Stimulated activated CD4-positive, alpha-beta T cell treated with anti-CD3 and anti-CD28 coated beads, Interleukin-1b, Interleukin-23, amount 100 ng/mL, for 1 hour (primary cell): Measurements from ENCODE around the gene LAMB4.

ENCODE experiments used
- DNase-seq, 2 donors: peaks; one replicate each; pipeline ENCODE4 v3.0.0-alpha.2; 2020; ENCODE audit warnings: low read depth in 2 of 2

The LAMB4 gene, protein sequence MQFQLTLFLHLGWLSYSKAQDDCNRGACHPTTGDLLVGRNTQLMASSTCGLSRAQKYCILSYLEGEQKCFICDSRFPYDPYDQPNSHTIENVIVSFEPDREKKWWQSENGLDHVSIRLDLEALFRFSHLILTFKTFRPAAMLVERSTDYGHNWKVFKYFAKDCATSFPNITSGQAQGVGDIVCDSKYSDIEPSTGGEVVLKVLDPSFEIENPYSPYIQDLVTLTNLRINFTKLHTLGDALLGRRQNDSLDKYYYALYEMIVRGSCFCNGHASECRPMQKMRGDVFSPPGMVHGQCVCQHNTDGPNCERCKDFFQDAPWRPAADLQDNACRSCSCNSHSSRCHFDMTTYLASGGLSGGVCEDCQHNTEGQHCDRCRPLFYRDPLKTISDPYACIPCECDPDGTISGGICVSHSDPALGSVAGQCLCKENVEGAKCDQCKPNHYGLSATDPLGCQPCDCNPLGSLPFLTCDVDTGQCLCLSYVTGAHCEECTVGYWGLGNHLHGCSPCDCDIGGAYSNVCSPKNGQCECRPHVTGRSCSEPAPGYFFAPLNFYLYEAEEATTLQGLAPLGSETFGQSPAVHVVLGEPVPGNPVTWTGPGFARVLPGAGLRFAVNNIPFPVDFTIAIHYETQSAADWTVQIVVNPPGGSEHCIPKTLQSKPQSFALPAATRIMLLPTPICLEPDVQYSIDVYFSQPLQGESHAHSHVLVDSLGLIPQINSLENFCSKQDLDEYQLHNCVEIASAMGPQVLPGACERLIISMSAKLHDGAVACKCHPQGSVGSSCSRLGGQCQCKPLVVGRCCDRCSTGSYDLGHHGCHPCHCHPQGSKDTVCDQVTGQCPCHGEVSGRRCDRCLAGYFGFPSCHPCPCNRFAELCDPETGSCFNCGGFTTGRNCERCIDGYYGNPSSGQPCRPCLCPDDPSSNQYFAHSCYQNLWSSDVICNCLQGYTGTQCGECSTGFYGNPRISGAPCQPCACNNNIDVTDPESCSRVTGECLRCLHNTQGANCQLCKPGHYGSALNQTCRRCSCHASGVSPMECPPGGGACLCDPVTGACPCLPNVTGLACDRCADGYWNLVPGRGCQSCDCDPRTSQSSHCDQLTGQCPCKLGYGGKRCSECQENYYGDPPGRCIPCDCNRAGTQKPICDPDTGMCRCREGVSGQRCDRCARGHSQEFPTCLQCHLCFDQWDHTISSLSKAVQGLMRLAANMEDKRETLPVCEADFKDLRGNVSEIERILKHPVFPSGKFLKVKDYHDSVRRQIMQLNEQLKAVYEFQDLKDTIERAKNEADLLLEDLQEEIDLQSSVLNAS (N-terminal part only)

DNA sequence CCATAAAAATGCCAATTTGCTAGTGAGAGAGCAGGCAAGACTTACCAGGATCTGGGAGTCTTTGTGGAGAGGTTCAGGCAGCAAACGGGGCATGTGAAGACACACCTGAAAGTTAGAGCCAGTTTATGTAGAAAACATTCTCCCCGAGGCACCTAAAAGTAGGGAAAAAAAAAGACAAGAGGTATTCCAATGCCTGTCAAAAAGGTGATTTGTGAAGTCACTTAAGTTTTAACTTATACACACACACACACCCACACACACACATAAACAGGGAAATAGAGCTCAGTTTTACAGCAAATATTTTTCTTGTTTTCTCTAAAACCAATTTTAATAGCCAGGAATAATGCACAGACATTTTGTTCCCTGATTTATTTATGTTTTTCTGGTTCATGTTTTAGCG, at the start of gene LAMB4:
TSS of gene LAMB4 (minus strand) at position 101 of the 400 bp plus-strand sequence. CDS start 7,197 bp downstream, outside the sequence.
- no peak for DNase-seq

DNA sequence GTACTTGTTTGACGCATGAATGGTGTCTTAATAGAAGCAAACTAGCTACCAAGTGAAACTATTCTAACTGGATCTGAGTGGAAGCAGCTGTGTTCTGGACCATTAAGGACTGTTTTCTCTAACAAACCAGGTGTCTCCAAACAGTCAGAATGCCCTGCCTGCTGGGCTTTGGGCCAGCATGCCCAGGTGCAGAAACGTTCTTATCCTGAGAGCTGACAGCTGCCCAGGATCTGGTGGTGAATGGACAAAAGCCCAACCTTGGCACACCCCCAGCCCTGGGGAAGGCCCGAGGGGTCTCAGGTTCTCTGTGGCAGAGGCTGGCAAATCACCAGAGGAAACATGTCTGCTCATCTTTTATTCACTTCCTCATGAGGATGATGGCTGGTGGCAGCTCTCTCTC, 48.2 kb upstream of the LAMB4 start:
- DNase-seq, result no peak

DNA sequence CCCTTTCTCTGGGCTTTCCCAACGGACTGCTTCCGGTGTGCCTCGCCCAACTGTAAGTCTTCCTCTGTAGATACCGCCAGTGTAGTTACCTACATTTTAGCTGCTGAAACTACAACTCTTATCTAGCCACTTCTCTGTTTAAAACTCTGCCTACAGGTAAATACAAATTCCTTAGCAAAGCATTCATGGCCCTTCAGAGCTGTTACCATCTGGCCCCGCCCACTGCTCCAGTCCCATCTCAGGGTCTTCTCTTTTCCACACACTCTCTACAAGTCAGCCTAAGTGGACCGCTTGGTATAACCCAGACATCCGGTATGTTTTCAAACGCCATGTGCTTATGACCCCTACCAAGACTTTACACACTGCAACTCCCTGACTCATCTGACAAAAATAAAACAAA, 41.0 kb upstream of the LAMB4 start:
- no peak for DNase-seq

DNA sequence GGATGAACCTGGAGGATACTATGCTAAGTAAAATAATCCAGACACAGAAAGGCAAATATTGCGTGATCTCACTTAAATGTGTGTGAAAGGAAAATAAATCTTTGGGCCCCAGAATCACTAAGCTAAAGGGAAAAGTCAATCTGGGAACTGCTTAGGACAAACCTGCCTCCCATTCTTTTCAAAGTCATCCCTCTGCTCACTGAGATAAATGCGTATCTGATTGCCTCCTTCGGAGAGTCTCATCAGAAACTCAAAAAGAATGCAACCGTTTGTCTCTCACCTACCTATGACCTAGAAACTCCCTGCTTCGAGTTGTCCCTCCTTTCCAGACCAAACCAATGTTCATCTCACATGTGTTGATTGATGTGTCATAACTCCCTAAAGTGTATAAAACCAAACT, 40.1 kb upstream of the LAMB4 start:
- no peak for DNase-seq

DNA sequence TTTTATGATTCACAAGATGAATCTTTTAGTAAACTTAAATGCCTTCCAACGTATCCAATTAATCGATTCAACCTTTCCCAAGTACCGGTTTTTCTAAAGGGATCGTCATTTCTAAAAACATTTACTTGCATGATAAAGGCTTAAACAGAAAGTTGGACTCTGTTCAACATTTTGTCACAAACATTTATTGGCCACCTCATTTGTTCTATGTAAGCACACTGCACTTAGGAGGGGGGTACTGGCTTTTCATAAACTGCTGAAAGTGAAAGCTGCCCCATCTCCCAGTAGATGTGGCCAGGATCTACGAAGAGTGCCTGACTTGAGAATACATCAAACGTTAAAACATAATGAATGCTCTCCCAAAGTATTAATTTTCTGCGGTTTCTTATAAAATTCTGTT, 37.3 kb upstream of the LAMB4 start:
- no peak for DNase-seq

DNA sequence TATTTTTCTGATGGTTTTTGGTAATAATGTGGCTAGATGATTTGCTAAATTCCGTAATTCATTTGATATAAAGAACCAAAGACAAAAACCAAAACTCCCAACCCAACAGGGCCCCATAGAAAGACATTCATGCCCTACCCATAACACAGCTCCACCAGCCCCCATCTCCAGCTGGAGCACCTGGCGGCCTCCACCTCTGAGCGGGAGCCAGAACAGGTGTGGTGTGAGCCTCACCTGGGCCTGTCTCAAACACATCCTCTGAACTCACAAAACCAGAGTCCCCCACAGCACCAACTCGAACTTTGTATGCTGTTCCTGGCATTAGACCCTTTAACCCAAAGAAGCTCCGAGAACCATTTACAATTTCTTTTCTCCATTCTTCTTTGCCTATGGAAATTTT, 36.5 kb upstream of the LAMB4 start:
- DNase-seq, result no peak

DNA sequence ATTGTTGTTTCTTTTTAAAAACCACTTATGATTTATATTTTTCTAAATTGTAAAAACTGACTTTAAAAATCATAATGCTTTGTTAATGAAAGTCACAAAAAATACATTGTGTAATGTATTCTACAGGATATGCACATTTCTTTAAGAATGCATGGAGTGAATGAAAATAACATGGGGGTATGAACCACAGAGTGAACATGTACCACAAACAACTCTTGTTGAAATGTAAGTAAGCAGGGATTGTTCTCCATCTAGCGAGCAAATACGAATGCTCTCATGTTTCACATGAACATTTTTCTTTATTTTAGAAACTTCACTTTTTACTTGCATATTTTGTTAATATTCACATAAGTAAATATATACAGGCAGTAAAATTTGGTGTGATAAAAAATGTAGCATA, 35.6 kb upstream of the LAMB4 start:
- DNase-seq, result no peak

DNA sequence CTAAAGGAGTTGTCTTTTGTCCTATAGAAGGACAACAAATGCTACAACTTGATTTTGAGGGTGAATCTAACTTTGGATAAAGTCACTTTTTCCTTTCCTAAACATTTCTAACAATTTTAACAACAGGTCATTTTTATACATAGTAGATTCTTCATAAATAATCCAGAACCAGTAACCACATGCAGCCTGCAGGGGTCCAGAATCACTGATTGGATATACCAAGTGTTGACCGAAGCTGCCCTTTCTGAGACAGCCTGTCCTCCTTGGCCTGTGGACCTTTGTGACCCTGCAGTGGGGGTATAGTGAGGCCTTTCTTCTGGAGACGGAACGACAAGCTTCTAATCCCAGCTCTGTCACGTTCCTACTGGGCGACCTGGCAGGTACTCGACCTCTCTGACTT, 34.8 kb upstream of the LAMB4 start:
- no peak for DNase-seq

DNA sequence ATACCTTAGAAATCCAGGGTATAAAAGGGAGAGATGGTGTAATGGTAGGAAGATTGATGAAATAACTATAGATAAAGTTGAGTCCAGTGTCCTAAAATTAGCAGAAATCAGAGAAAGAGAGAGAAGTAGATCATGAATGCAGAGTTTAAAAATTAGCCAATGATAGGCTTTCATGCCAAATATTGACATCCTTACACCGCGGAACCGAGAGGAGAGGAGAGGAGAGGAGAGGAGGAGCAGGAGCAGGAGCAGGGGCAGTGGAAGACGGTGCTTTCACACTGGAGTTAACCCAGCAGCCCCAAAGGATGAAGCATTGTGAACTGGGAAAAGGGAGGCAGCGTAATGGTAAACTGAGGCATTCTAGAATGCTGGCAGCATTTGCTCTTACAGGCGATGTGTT, 34.2 kb upstream of the LAMB4 start:
- DNase-seq, result no peak

DNA sequence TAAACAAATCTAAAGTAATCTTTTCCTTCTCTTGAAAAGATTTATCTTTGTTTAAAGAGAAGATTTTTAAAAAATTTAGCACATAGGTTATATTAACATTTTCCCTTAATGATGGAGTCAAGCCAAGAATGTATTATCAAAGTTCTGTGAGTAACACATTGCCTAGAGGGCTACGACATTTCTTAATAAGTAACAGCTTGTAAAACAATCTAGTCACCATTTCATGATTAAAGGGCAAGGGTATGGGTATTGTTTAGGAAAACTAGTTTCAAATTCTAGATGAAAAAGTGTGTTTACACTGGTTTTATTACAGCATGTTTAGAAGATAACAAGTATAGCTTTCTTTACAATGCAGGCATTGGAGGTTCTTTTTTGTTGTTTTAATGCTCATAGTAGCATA, 28.6 kb upstream of the LAMB4 start:
- no peak for DNase-seq

DNA sequence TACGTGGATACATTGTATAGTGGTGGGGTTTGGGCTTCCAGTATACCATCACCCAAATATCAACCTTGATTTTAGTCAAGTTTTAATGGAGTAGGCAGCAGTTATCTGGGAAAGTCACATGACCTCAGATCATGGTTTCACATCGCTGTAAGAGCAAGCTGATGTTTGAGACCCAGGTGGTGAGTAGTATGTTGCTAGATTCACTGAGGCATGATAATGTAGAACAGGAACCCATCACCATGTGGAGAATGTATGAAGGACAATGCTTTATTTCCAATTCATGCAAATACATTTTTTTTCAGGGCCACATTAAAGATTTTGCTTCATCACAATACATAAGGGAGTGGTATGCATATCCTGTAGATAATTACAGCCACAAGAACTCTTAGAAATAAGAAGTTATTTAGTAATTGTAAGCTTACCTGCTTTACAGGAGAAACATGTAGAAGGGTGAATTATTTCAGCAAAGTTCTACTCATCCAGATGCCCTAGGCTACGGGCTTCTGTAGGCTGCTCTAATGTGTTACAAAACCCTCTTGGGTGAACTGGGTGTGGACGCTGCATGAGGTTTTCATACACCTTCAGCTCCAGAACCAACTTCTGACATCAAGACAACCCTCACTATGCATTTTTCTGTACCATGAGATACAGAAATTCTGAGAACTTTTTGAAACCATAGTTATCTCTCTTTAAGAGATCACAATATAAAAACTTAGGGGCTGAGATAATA, 27.6 kb upstream of the LAMB4 start:
- DNase-seq, result no peak

DNA sequence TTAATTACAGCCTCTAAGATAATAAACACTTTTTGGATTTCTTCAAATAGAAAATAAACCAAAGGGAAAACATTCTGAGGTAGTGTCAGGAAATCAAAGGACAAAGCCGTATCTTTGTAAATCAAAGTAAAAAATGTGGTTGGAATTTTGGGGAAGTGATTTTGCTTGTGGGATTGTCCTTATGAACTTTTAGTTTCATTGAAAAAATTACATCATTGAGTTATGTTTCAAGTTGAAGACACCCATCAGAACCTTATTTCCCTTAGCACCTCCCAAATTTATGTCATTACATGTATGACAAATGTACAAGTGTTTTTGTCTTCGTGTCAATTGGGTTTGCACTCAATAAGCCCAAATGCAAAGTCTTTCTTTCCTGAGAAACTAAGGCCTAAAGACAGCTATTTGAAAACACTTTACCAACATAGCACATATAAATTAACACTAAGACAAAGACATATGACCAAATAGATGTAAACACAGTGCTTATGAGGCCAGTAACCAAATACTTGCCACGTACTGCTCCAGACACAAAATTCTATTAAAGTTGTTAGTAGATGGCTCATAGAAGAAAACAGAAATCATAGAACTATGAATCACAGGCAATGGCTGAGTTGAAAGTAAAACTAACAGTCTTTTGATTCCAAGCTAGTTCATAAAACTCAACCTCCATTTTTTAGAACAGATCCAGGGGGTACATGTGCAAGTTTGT, 26.9 kb upstream of the LAMB4 start:
- no peak for DNase-seq

DNA sequence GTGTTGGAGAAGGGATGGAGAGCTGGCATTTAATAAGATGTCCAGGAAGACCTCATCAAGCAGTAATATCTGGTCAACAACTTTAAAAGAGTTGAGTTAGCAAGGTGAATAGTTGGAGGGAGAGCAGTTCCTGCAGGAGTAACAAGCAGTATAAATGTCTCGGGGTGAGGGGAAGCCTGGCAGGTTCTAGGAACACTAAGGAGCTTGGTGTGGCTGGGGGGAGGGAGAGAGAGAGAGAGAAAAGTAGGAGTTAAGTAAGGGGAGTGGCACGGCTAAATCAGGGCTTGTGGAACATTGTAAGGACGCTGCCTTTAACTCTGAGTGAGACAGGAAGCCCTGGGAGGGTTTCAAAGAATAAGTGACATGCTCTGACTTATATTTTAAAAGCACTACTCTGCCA, 22.0 kb upstream of the LAMB4 start:
- DNase-seq, result no peak

DNA sequence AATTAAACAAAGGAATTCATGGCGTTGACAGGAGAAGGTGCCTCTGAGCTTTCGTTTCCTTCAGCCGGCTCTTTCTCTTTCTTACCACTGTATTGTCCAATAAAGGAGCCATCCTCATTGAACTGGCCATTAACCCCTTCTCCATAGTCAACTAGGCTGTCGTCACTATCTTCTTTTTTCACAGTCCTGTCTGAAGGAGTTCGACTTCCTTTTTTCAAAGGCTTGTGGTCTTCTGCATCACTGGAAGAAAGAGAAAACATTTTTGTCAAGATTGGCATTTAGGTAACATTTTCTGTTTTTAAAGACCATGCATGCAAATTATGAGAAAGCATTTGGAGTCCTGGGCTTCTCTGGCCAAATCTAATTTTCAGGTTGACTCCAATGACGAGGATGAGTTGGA, 19.7 kb upstream of the LAMB4 start:
- no peak for DNase-seq

DNA sequence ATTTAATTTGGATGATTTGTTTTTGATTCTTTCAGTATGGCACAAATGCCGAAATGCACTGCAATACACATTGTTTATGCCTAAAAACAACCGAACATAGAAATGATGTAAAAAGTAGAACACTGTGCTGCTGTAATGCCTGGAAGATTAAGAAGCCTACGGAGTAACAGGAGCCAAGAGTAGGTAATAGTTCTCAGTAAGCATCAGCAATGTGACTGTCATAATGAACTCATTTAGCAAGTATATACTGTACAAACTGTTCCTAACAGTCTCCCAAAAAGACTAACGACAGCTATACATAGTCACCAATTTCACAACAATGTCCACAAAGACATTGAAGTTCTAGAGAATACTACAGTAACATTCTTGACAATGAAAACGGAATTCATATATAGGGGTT, 19.0 kb upstream of the LAMB4 start:
- no peak for DNase-seq

DNA sequence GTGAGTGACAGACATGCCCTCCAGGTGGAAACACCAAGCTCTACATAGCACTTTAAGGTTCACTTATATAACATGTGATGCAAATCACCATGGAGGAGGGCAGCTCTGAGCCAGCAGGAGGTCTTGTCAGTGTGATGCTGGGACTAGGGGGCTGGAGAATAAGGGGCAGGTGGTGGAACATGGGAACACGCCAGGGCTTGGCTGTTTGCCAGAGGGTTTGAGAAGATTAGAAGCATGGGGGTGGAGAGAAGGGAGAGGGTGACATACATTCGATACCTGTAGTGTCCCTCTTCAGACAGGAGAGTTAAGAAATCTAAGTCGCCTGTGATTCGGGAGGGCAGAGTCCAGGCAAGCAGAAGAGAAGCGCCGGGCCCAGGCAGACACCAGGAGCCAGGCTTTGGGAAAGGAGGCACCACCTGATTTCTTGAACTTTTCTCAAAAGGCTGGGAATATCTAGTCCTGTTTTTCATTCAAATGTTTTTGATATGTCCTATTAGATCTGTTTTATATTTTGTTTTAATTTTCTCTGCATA, 16.9 kb upstream of the LAMB4 start:
- DNase-seq, result no peak

DNA sequence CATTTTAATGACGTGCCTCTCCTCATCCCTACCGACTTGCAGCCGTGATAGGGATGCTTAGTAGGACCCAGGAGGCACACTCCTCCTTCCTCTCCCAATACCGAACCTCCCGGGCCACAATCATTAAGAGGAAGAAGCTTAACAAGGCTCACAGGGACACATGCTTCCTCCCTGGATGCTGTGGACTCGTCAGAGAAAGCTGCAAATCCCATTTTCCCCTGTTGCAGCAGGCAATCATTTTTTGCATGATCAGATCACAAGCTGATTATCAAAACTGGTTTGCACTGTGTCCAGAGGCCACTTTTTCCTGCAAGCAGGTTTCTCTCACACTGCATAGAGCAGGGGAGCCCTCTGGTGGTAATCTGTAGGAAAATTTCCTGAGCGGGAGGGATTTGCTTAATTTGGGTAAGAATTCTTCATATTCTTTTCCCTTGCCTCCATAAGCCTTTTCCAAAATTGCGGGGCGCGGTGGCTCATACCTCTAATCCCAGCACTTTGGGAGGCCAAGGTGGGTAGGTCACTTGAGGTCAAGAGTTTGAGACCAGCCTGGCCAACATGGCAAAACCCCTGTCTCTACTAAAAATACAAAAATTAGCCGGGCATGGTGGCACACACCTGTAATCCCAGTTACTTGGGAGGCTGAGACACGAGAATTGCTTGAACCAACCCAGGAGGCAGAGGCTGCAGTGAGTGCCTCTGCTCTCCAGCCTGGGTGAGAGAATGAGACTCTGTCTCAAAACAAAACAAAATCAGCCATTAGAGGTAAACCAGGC, 16.1 kb upstream of the LAMB4 start:
- no peak for DNase-seq

DNA sequence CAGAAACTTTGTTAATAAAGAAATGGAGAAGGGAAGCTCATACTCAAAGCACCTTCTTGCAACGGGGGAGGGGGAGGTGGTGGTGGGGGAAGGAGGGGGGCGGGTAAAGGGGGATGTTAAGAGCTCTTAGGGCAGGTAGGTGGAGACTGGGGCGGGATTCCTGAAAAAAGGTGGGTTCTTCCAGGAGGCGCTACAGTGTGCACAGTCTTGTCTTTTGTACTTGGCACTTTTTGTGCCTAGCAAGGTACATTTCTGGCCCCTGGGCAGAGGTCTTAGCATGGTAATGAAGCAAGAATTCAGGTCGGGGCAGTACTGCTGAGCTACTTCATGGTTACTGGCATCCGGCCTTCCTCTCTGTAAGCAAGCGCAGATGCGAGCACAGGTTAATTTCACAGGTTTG, 15.2 kb upstream of the LAMB4 start:
- no peak for DNase-seq

DNA sequence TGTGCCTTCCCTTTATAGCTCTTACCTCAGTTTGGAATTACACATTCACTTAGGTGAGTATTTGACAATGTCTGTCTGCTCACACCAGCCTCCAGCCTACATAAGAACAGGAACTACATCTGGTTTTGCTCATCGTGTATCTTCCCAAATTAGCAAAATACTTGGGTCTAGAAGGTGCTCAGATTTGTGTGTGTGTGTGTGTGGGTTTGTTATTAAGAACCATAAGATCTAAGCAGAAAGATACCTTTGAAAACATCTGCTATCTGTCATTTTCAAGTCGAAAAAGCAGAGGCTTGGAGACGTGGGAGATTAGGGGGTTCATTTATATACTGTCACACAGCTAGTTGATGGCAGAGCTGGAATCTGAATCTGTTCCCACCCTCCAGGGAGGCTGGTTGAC, 14.8 kb upstream of the LAMB4 start:
- no peak for DNase-seq
